CD4-positive, alpha-beta memory T cell (primary cell): ENCODE data around the gene PDCD7. TPM values are rescaled to one million over a fixed set of nuclear protein-coding genes. Genes with fewer than 3 reads are reported as not detected.

Experiments
- CTCF ChIA-PET: fragments of 350-600 bp; sonication (Branson Sonifier 250); formaldehyde crosslinking; loops from one replicate; lab custom pipeline; 2021; ENCODE audit warnings: inconsistent platforms; ENCODE audit not compliant: partially characterized antibody; lab: Charles Lee
- POLR2A ChIA-PET: fragments of 350-600 bp; sonication (Branson Sonifier 250); formaldehyde crosslinking; loops from one replicate; lab custom pipeline; 2021; ENCODE audit not compliant: partially characterized antibody; lab: Charles Lee
- DNase-seq, 5 donors: peaks; one replicate each; pipeline versions ENCODE4 v3.0.0 to v3.0.0-alpha.2; 2020 to 2022; ENCODE audit warnings: mixed read lengths in 1 of 5
- H3K27ac ChIP-seq: one replicate; pipeline ENCODE4 v1.7.0; 2013; ENCODE audit warnings: low read depth, low read length
- H3K27me3 ChIP-seq: 2 replicates; pipeline ENCODE4 v1.7.0; 2013; ENCODE audit warnings: mild to moderate bottlenecking, low read length, moderate library complexity; ENCODE audit not compliant: insufficient read depth
- H3K36me3 ChIP-seq: 2 replicates; pipeline ENCODE4 v1.7.0; 2013; ENCODE audit warnings: mild to moderate bottlenecking, low read length, moderate library complexity; ENCODE audit not compliant: insufficient read depth
- H3K4me1 ChIP-seq: 2 replicates; pipeline ENCODE4 v1.7.0; 2013; ENCODE audit warnings: mild to moderate bottlenecking, low read length, moderate library complexity; ENCODE audit not compliant: insufficient read depth
- H3K4me3 ChIP-seq, 2 donors: one replicate each; pipeline ENCODE4 v1.7.0; 2013; ENCODE audit warnings: low read length in 2 of 2, mild to moderate bottlenecking in 1 of 2
- H3K9me3 ChIP-seq, 2 donors: one replicate each; pipeline ENCODE4 v1.7.0; 2013; ENCODE audit warnings: low read length in 2 of 2, control low read depth in 1 of 2; ENCODE audit not compliant: control insufficient read depth in 1 of 2
- H3K27ac Mint-ChIP-seq, 7 donors: one replicate each; pipeline ENCODE4 v1.8.0; 2020 to 2021; ENCODE audit warnings: mixed read lengths in 7 of 7, mild to moderate bottlenecking in 6 of 7, inconsistent platforms in 3 of 7, moderate library complexity in 3 of 7
- H3K27me3 Mint-ChIP-seq, 2 donors: one replicate each; pipeline ENCODE4 v1.8.0; 2020 to 2021; ENCODE audit warnings: mixed read lengths in 2 of 2
- H3K36me3 Mint-ChIP-seq, 2 donors: one replicate each; pipeline ENCODE4 v1.8.0; 2020 to 2021; ENCODE audit warnings: mixed read lengths in 2 of 2, inconsistent platforms in 1 of 2, mild to moderate bottlenecking in 1 of 2
- H3K4me1 Mint-ChIP-seq, 4 donors: one replicate each; pipeline ENCODE4 v1.8.0; 2020 to 2021; ENCODE audit warnings: mixed read lengths in 4 of 4, mild to moderate bottlenecking in 1 of 4
- H3K4me3 Mint-ChIP-seq, 8 donors: one replicate each; pipeline ENCODE4 v1.8.0; 2020 to 2021; ENCODE audit warnings: mixed read lengths in 8 of 8, mild to moderate bottlenecking in 7 of 8, moderate library complexity in 6 of 8, inconsistent platforms in 3 of 8
- H3K9me3 Mint-ChIP-seq, 8 donors: one replicate each; pipeline ENCODE4 v1.8.0; 2020 to 2021; ENCODE audit warnings: mixed read lengths in 8 of 8, mild to moderate bottlenecking in 5 of 8, inconsistent platforms in 3 of 8, moderate library complexity in 1 of 8
- intact Hi-C: fragments of 100-400 bp; cut with micrococcal nuclease; formaldehyde crosslinking; loops from one replicate; pipeline ENCODE4 v1.15.1; 2023
- polyA plus RNA-seq, 2 donors: library from polyadenylated mRNA; unstranded; fragments of 300-500 nt; fragmentation: Illumina TruSeq; gene quantifications; one replicate each; pipeline ENCODE4 v1.2.3, GENCODE V29; 2021
- total RNA-seq, 2 experiments: library from RNA; stranded (reverse); gene quantifications; one replicate each; pipeline ENCODE4 v1.2.3, GENCODE V29; 2021

Gene PDCD7
- total and polyA plus RNA-seq, 4 experiments from 2014 or later = 8.8 to 40.5 (median 22.8) TPM

DNA sequence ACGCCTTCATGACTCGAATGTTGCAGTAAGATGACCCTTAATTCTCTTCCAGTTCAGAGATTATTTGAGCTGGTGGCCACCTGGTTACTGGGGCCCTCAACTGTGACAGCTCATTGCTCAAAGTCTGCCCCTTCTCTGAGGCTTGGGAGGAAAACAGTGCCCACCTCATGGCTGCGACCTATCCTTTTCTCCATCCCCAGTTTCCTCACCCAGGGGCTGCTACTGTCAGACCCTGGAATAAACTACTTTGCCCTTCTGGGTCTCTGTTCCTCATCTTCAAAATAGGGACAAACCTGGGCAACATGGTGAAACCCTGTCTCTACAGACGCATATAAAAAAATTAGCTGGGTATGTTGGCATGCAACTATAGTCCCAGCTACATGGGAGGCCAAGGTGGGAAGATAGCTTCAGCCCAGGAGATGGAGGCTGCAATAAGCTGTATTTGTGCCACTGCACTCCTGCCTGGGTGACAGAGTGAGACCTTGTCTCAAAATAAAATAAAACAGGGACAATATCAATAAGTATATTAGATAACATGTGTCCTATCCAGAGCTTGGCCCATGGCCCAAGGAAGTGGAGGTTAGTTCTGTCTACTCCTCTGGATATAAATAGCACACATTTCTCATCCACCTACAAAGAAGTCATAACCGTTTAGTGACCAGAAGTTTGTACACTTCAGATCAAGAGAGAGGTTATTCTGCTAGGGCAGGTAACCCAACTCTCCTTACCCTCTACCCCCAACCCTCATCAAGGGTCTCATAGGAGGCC, 63.6 kb downstream of the PDCD7 start:
- Mint-ChIP-seq H3K9me3 (no peaks in the 10 kb centered on the region), H3K27ac (no peak overlapping the region), H3K27me3 (peaks cover 21 to 27% of the 10 kb centered on the region in 2 donors), H3K36me3 (no peaks in the 10 kb centered on the region), H3K4me3 (no peak overlapping the region), H3K4me1 (peaks cover 0 to 10% (median 4%) of the 10 kb centered on the region in 4 donors)
- H3K9me3 ChIP-seq = no peaks in the 10 kb centered on the region
- H3K27ac ChIP-seq = no peak overlapping the region
- no peak for DNase-seq
- H3K36me3 ChIP-seq = no peaks in the 10 kb centered on the region
- H3K4me1 ChIP-seq = no peaks in the 10 kb centered on the region
- peaks cover 9% of the 10 kb centered on the region for H3K27me3 ChIP-seq
- H3K4me3 ChIP-seq = no peak overlapping the region
- intact Hi-C loops = no loop called here
- CTCF ChIA-PET = interaction anchor here (0.7 to 1.5 kb wide), 5 partner anchors 11 to 343 kb away, joined by 3 to 5 read pairs (median 3); no protein-coding TSS in a partner anchor
- POLR2A ChIA-PET = no interaction called here

DNA sequence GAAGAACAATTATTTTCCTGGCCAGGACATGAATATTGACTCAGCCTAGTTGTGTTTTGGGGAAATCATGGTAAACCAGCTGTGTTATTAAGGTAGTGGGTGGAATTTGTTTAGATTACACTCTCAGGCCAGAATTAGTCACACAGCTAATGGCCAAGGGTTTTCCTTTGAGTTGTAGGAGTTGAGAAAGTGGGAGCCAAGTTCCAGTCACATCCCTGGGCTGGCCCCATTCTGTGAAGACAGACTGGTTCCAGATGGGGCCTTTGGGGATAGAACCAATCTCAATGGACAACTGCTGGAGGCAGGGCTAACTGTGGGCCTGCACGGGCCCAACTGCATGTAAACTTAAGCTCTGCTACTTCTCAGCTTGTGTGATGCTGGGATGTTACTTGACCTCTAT, 64.4 kb downstream of the PDCD7 start:
- no peak for DNase-seq
- no peaks in the 10 kb centered on the region for H3K9me3 Mint-ChIP-seq
- intact Hi-C loops = no loop called here
- peaks cover 0 to 10% (median 4%) of the 10 kb centered on the region in 4 donors for H3K4me1 Mint-ChIP-seq
- H3K36me3 ChIP-seq = no peaks in the 10 kb centered on the region
- ChIA-PET POLR2A (no interaction called here), CTCF (interaction anchor here (1.2 to 1.5 kb wide), 3 partner anchors 12 to 342 kb away, joined by 3 to 5 read pairs (median 3); no protein-coding TSS in a partner anchor)
- no peak overlapping the region for H3K27ac Mint-ChIP-seq
- no peak overlapping the region for H3K4me3 Mint-ChIP-seq
- H3K27ac ChIP-seq = no peak overlapping the region
- peaks cover 21 to 27% of the 10 kb centered on the region in 2 donors for H3K27me3 Mint-ChIP-seq
- no peak overlapping the region for H3K4me3 ChIP-seq
- H3K36me3 Mint-ChIP-seq = no peaks in the 10 kb centered on the region
- no peaks in the 10 kb centered on the region for H3K4me1 ChIP-seq
- H3K9me3 ChIP-seq = no peaks in the 10 kb centered on the region
- H3K27me3 ChIP-seq = peaks cover 10% of the 10 kb centered on the region

DNA sequence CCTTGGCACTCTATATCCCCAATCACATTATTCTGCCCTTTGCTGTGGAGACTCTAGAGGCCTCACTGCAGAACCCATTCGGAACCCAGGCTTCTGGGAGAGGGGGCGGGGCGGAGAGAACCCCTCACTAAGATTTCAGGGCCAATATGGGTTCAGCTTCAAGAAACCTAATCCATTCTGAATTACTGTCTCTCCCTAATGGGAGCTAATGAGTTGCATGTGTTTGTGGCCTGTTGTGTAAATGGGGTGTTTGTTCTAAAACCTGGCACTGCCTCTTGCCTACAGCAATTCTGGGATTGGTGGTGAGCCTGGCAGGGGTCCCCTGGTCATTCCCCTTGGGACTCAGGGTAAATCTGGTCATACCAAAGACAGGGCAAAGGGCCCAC, 65.2 kb downstream of the PDCD7 start:
- no peaks in the 10 kb centered on the region for H3K9me3 Mint-ChIP-seq
- H3K9me3 ChIP-seq = no peaks in the 10 kb centered on the region
- no peak for DNase-seq
- H3K27me3 Mint-ChIP-seq = peaks cover 21 to 28% of the 10 kb centered on the region in 2 donors
- intact Hi-C loops = no loop called here
- no peaks in the 10 kb centered on the region for H3K4me1 ChIP-seq
- no peaks in the 10 kb centered on the region for H3K36me3 Mint-ChIP-seq
- ChIA-PET POLR2A (no interaction called here), CTCF (interaction anchor here (1.2 kb wide), 1 partner anchor 341 kb away, joined by 3 read pairs; no protein-coding TSS in a partner anchor)
- no peak overlapping the region for H3K27ac ChIP-seq
- H3K4me3 Mint-ChIP-seq = peak overlapping the region in 5 of 8 donors; percentile 26 to 57 (median 34)
- no peak overlapping the region for H3K4me3 ChIP-seq
- H3K27me3 ChIP-seq = peaks cover 10% of the 10 kb centered on the region
- H3K36me3 ChIP-seq = no peaks in the 10 kb centered on the region
- H3K4me1 Mint-ChIP-seq = peaks cover 0 to 10% (median 4%) of the 10 kb centered on the region in 4 donors
- no peak overlapping the region for H3K27ac Mint-ChIP-seq

DNA sequence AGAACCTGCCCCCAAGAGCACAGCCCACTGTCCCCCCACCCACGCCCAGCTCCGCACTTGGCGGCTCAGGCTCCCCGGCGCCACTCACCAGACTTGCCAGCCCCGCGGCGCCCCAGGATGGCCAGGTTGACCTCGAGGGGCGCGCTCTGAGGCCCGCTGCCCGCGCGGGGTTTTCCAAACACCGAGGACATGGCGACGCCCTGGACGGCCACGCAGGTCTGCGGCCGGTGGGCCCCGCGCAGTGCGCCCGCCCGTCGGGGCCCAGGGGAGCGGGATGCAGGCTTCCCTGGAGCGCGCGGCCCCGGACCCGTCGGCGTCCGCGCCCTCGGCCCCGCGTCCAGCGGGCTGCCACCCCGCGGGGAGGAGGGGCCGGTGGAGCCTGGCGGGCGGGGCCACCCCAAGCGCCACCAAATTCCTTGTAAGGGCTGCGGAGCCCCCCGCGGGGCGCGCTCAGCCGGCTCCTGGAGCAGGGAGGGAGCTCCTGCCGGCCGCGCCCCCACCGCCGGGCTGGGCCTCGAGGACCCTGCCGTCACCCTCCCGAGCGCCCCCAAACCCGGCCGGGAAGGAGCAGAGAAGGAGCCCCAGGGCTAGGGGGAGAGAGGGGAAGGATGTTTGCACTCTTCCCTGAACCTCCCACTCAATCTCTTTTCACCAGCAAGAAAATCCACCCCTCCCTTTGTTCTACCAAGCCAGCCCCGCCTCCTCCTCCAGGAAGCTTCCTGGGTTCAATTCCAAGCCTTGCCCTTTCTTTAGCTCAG, 65.8 kb downstream of the PDCD7 start, which contains the start of gene RASL12:
RASL12 (minus strand) TSS at position 347 of the 758 bp plus-strand sequence; CDS start at position 191, 156 bp downstream.
- intact Hi-C loops = no loop called here
- Mint-ChIP-seq H3K9me3 (no peaks in the 10 kb centered on the region), H3K27ac (no peak within 1 kb of the TSS), H3K4me1 (peaks cover 0 to 10% (median 4%) of the 10 kb centered on the region in 4 donors), H3K27me3 (peaks cover 22 to 32% of the 10 kb centered on the region in 2 donors), H3K36me3 (no peaks in the 10 kb centered on the region), H3K4me3 (peak within 1 kb of the TSS in 6 of 8 donors; percentile 26 to 57 (median 48))
- Histone ChIP-seq H3K27ac (no peak within 1 kb of the TSS), H3K4me1 (no peaks in the 10 kb centered on the region), H3K4me3 (no peak within 1 kb of the TSS), H3K27me3 (peaks cover 10% of the 10 kb centered on the region), H3K36me3 (no peaks in the 10 kb centered on the region), H3K9me3 (no peaks in the 10 kb centered on the region)
- no peak for DNase-seq
- POLR2A ChIA-PET = no interaction called here
- CTCF ChIA-PET = no interaction called here

Other genes starting within 250 kb of the PDCD7 start
- gene ANKDD1A, start 221.9 kb downstream of the PDCD7 start, total RNA-seq = 1 to 10 TPM; 4.5 to 5.9 TPM
- 1 to 10 TPM in 1 of 2 donors, under 1 TPM in 1; 0.16 to 1.7 TPM for gene ANKDD1A, start 221.9 kb downstream of the PDCD7 start, polyA plus RNA-seq
- 10 to 100 TPM; 57.2 to 61.1 TPM for gene SPG21, start 143.9 kb downstream of the PDCD7 start, total RNA-seq
- 100 to 1,000 TPM; 128 to 179 TPM for gene SPG21, start 143.9 kb downstream of the PDCD7 start, polyA plus RNA-seq
- gene MTFMT, start 104.2 kb downstream of the PDCD7 start, total RNA-seq = 10 to 100 TPM; 15.2 to 18.3 TPM
- 10 to 100 TPM; 19.7 to 22.6 TPM for gene MTFMT, start 104.2 kb downstream of the PDCD7 start, polyA plus RNA-seq
- not detected for gene SLC51B, start 88.4 kb downstream of the PDCD7 start, total RNA-seq
- not detected for gene SLC51B, start 88.4 kb downstream of the PDCD7 start, polyA plus RNA-seq
- not detected for gene RASL12, start 65.8 kb downstream of the PDCD7 start, total RNA-seq
- gene RASL12, start 65.8 kb downstream of the PDCD7 start, polyA plus RNA-seq = not detected
- not detected for gene KBTBD13, start 57.1 kb downstream of the PDCD7 start, total RNA-seq
- not detected for gene KBTBD13, start 57.1 kb downstream of the PDCD7 start, polyA plus RNA-seq
- gene UBAP1L, start 18.6 kb downstream of the PDCD7 start, total RNA-seq = 10 to 100 TPM; 15.2 to 16.6 TPM
- under 1 TPM in 1 of 2 donors, not detected in 1; 0.86 TPM for gene UBAP1L, start 18.6 kb downstream of the PDCD7 start, polyA plus RNA-seq
- 10 to 100 TPM; 52.0 to 52.4 TPM for gene CLPX, start 51.5 kb upstream of the PDCD7 start, total RNA-seq
- gene CLPX, start 51.5 kb upstream of the PDCD7 start, polyA plus RNA-seq = 10 to 100 TPM; 28.1 to 29.2 TPM
- under 1 TPM; 0.42 to 0.44 TPM for gene CILP, start 77.7 kb upstream of the PDCD7 start, total RNA-seq
- gene CILP, start 77.7 kb upstream of the PDCD7 start, polyA plus RNA-seq = not detected
- 10 to 100 TPM; 20.8 to 21.4 TPM for gene PARP16, start 153.1 kb upstream of the PDCD7 start, total RNA-seq
- gene PARP16, start 153.1 kb upstream of the PDCD7 start, polyA plus RNA-seq = 10 to 100 TPM; 27.1 to 27.2 TPM
- gene RNU5A-1, start 162.2 kb upstream of the PDCD7 start, total RNA-seq = not detected
- gene RNU5A-1, start 162.2 kb upstream of the PDCD7 start, polyA plus RNA-seq = not detected
- gene RNU5B-1, start 170.9 kb upstream of the PDCD7 start, total RNA-seq = 10 to 100 TPM in 1 of 2 experiments, not detected in 1; 24.0 TPM
- not detected for gene RNU5B-1, start 170.9 kb upstream of the PDCD7 start, polyA plus RNA-seq
- not detected for gene IGDCC3, start 244.2 kb upstream of the PDCD7 start, total RNA-seq
- not detected for gene IGDCC3, start 244.2 kb upstream of the PDCD7 start, polyA plus RNA-seq